Right atrium auricular region (tissue), 2 donors: ENCODE data around the gene SNED1. TPM values are rescaled to one million over a fixed set of nuclear protein-coding genes. Genes with fewer than 3 reads are reported as not detected.

ENCODE experiments used
- DNase-seq: peaks from one replicate; pipeline ENCODE4 v3.0.0-alpha.2; 2019; ENCODE audit warnings: low spot score
- H3K27ac ChIP-seq, 2 donors: fragments of 200-600 bp; sonication (generic); 1 replicate in 1 of 2; 2 replicates in 1 of 2; pipeline ENCODE4 v1.5.1; 2016 to 2019
- H3K27me3 ChIP-seq, 2 donors: fragments of 200-600 bp; sonication (generic); one replicate each; pipeline versions ENCODE4 v1.5.1 to v1.6.0; 2017 to 2019
- H3K36me3 ChIP-seq: fragments of 200-600 bp; sonication (generic); one replicate; pipeline ENCODE4 v1.5.1; 2016
- H3K4me1 ChIP-seq, 2 donors: fragments of 200-600 bp; sonication (generic); one replicate each; pipeline versions ENCODE4 v1.5.1 to v1.6.0; 2017 to 2019
- H3K4me3 ChIP-seq, 2 donors: fragments of 200-600 bp; sonication (generic); 1 replicate in 1 of 2; 2 replicates in 1 of 2; pipeline ENCODE4 v1.5.1; 2017 to 2019; ENCODE audit warnings: mild to moderate bottlenecking in 1 of 2, moderate library complexity in 1 of 2
- H3K9me3 ChIP-seq, 2 donors: fragments of 200-600 bp; sonication (generic); one replicate each; pipeline ENCODE4 v1.5.1; 2019
- CTCF ChIP-seq, 2 donors: fragments of 200-600 bp; sonication (generic); IDR thresholded peaks; one replicate each; pipeline ENCODE4 v1.5.1; 2019; ENCODE audit warnings: antibody characterized with exemption in 2 of 2
- total RNA-seq, 2 donors: library from RNA; depleted of rRNA; stranded (reverse); fragments of >200 nt; gene quantifications; one replicate each; pipeline ENCODE4 v1.1.0, GENCODE V29; 2016

The SNED1 gene
- total RNA-seq, 2 donors from 2014 or later, result 9.9 to 16.4 TPM

- H3K27me3 ChIP-seq, result no peaks in the 10 kb centered on the region
- no peaks in the 10 kb centered on the region for H3K36me3 ChIP-seq
- no peaks in the 10 kb centered on the region for H3K9me3 ChIP-seq
- no peak for TF ChIP-seq CTCF (IDR thresholded peaks at IDR 0.05)
- DNase-seq, result peak; percentile 71
- H3K4me3 ChIP-seq, result peak overlapping the region; percentile 62 to 71
- peaks cover 0 to 46% of the 10 kb centered on the region in 2 donors for H3K4me1 ChIP-seq
- peak overlapping the region; percentile 80 to 83 for H3K27ac ChIP-seq
These were observed 1.1 kb upstream of the SNED1 start for GRCh38 chr2:240997141-240997855.

GRCh38 chr2:240998706-240998994, 232 bp downstream of the SNED1 start:
- peaks cover 3% of the 10 kb centered on the region for H3K36me3 ChIP-seq
- H3K4me3 ChIP-seq, result peak overlapping the region; percentile 62 to 71
- H3K27me3 ChIP-seq, result no peaks in the 10 kb centered on the region
- H3K27ac ChIP-seq, result peak overlapping the region; percentile 51 to 71
- TF ChIP-seq CTCF (IDR thresholded peaks at IDR 0.05), result no peak
- DNase-seq, result no peak
- H3K4me1 ChIP-seq, result peaks cover 0 to 43% of the 10 kb centered on the region in 2 donors
- H3K9me3 ChIP-seq, result peaks cover 6% of the 10 kb centered on the region in 2 donors

- no peak for TF ChIP-seq CTCF (IDR thresholded peaks at IDR 0.05)
- H3K27ac ChIP-seq, result peak overlapping the region; percentile 51 to 71
- H3K36me3 ChIP-seq, result peaks cover 3% of the 10 kb centered on the region
- peak; percentile 59 for DNase-seq
- H3K4me3 ChIP-seq, result peak overlapping the region; percentile 62 to 71
- peaks cover 0 to 41% of the 10 kb centered on the region in 2 donors for H3K4me1 ChIP-seq
- H3K9me3 ChIP-seq, result peaks cover 12% of the 10 kb centered on the region in 2 donors
- H3K27me3 ChIP-seq, result no peaks in the 10 kb centered on the region
These were observed 775 bp downstream of the SNED1 start for GRCh38 chr2:240998995-240999791.

- Histone ChIP-seq H3K27me3 (no peaks in the 10 kb centered on the region), H3K36me3 (peaks cover 3% of the 10 kb centered on the region), H3K27ac (no peak overlapping the region), H3K4me3 (peak overlapping the region; percentile 62 to 71), H3K4me1 (peaks cover 0 to 34% of the 10 kb centered on the region in 2 donors), H3K9me3 (peaks cover 12 to 20% of the 10 kb centered on the region in 2 donors)
- no peak for TF ChIP-seq CTCF (IDR thresholded peaks at IDR 0.05)
- peak; percentile 55 for DNase-seq
These were observed 1.6 kb downstream of the SNED1 start for GRCh38 chr2:240999873-241000541.

GRCh38 chr2:241000831-241001321, 2.5 kb downstream of the SNED1 start:
- Histone ChIP-seq H3K4me3 (no peak overlapping the region), H3K27ac (no peak overlapping the region), H3K4me1 (peaks cover 0 to 34% of the 10 kb centered on the region in 2 donors), H3K27me3 (no peaks in the 10 kb centered on the region), H3K9me3 (peaks cover 12 to 27% of the 10 kb centered on the region in 2 donors), H3K36me3 (peaks cover 3% of the 10 kb centered on the region)
- peak; percentile 53 for DNase-seq
- no peak for TF ChIP-seq CTCF (IDR thresholded peaks at IDR 0.05)
